Activated B cell treated with CpG ODN at 0.5 μM for 24 hours (primary cell): ENCODE measurements around the gene SLC11A2. TPM values are rescaled to one million over a fixed set of nuclear protein-coding genes. Genes with fewer than 3 reads are reported as not detected.
A peak's percentile ranks its signal among the peaks of the same experiment; 100 is the strongest.

Experiments
- ATAC-seq: fragments of 200-7000 bp; cut with Tn5 transposase; one replicate; pipeline ENCODE4 v1.10.0; 2021; ENCODE audit warnings: low read depth, mild to moderate bottlenecking, moderate library complexity
- CTCF ChIA-PET: fragments of 350-600 bp; sonication (Branson Sonifier 250); formaldehyde crosslinking; loops from one replicate; lab custom pipeline; 2021; ENCODE audit warnings: antibody characterized with exemption; lab: Charles Lee
- POLR2A ChIA-PET: fragments of 350-600 bp; sonication (Branson Sonifier 250); formaldehyde crosslinking; loops from one replicate; lab custom pipeline; 2021; ENCODE audit warnings: antibody characterized with exemption; lab: Charles Lee
- DNase-seq: peaks from one replicate; pipeline ENCODE4 v3.0.0; 2022
- H3K27ac Mint-ChIP-seq: one replicate; pipeline ENCODE4 v1.8.0; 2020; ENCODE audit warnings: mixed read lengths
- H3K27me3 Mint-ChIP-seq: one replicate; pipeline ENCODE4 v1.8.0; 2021; ENCODE audit warnings: mixed read lengths
- H3K36me3 Mint-ChIP-seq: one replicate; pipeline ENCODE4 v1.8.0; 2021; ENCODE audit warnings: low read depth, mixed read lengths
- H3K4me1 Mint-ChIP-seq: one replicate; pipeline ENCODE4 v1.8.0; 2021; ENCODE audit warnings: mixed read lengths
- H3K4me3 Mint-ChIP-seq: one replicate; pipeline ENCODE4 v1.8.0; 2020; ENCODE audit warnings: mild to moderate bottlenecking, mixed read lengths
- H3K9me3 Mint-ChIP-seq: one replicate; pipeline ENCODE4 v1.8.0; 2020; ENCODE audit warnings: mixed read lengths
- CTCF ChIP-seq: fragments of 200-600 bp; IDR thresholded peaks from one replicate; pipeline ENCODE4 v1.8.0; 2022; ENCODE audit warnings: antibody characterized with exemption, mild to moderate bottlenecking
- intact Hi-C: fragments of 100-400 bp; cut with micrococcal nuclease; formaldehyde crosslinking; loops from one replicate; pipeline ENCODE4 v1.15.1; 2024
- total RNA-seq: library from RNA; stranded (reverse); gene quantifications from 2 replicates; pipeline ENCODE4 v1.2.3, GENCODE V29; 2022

SLC11A2 gene
- total RNA-seq, 1 donor from 2014 or later: 44.6 TPM

- intact Hi-C loops: no loop called here
- Mint-ChIP-seq H3K4me1 (peaks cover 38% of the 10 kb centered on the region), H3K36me3 (peaks cover 38% of the 10 kb centered on the region), H3K27ac (no peak overlapping the region), H3K4me3 (no peak overlapping the region), H3K27me3 (no peaks in the 10 kb centered on the region), H3K9me3 (peaks cover 5% of the 10 kb centered on the region)
- DNase-seq: no peak
- ChIA-PET POLR2A (interaction anchor here (1.1 to 1.2 kb wide), 2 partner anchors 11 to 12 kb away, joined by 3 to 5 read pairs; a partner anchor contains a TSS), CTCF (no interaction called here)
- TF ChIP-seq CTCF: no peak
- no peak for ATAC-seq
Observed at GRCh38 chr12:50936821-50937530, 89.2 kb downstream of the SLC11A2 start.

- H3K27ac Mint-ChIP-seq: peak overlapping the region; percentile 24
- CTCF ChIA-PET: no interaction called here
- peaks cover 50% of the 10 kb centered on the region for H3K4me1 Mint-ChIP-seq
- intact Hi-C loops: no loop called here
- H3K4me3 Mint-ChIP-seq: no peak overlapping the region
- H3K36me3 Mint-ChIP-seq: peaks cover 51% of the 10 kb centered on the region
- POLR2A ChIA-PET: interaction anchor here (0.6 to 1.2 kb wide), 2 partner anchors 11 to 890 kb away, joined by 3 to 4 read pairs; no protein-coding TSS in a partner anchor
- no peak for DNase-seq
- no peak for ATAC-seq
- TF ChIP-seq CTCF: no peak
- peaks cover 5% of the 10 kb centered on the region for H3K9me3 Mint-ChIP-seq
- no peaks in the 10 kb centered on the region for H3K27me3 Mint-ChIP-seq
Observed at GRCh38 chr12:50934981-50935807, 91.0 kb downstream of the SLC11A2 start.

- Mint-ChIP-seq H3K4me1 (peaks cover 55% of the 10 kb centered on the region), H3K4me3 (no peak overlapping the region), H3K36me3 (peaks cover 58% of the 10 kb centered on the region), H3K27ac (peak overlapping the region; percentile 24), H3K27me3 (no peaks in the 10 kb centered on the region), H3K9me3 (peaks cover 5% of the 10 kb centered on the region)
- no peak for TF ChIP-seq CTCF
- intact Hi-C loops: no loop called here
- ChIA-PET POLR2A (interaction anchor here (1.2 kb wide), 1 partner anchor 11 kb away, joined by 3 read pairs; no protein-coding TSS in a partner anchor), CTCF (interaction anchor here (0.9 kb wide), 1 partner anchor 53 kb away, joined by 3 read pairs; no protein-coding TSS in a partner anchor)
- DNase-seq (no peak), ATAC-seq (no peak)
Observed at GRCh38 chr12:50934371-50934851, 91.8 kb downstream of the SLC11A2 start.

- intact Hi-C loops: no loop called here
- H3K9me3 Mint-ChIP-seq: peaks cover 5% of the 10 kb centered on the region
- ATAC-seq (no peak), DNase-seq (no peak)
- H3K27ac Mint-ChIP-seq: peak overlapping the region; percentile 38
- H3K4me3 Mint-ChIP-seq: no peak overlapping the region
- ChIA-PET POLR2A (no interaction called here), CTCF (interaction anchor here (0.9 kb wide), 1 partner anchor 53 kb away, joined by 3 read pairs; no protein-coding TSS in a partner anchor)
- H3K27me3 Mint-ChIP-seq: no peaks in the 10 kb centered on the region
- peaks cover 62% of the 10 kb centered on the region for H3K36me3 Mint-ChIP-seq
- peaks cover 64% of the 10 kb centered on the region for H3K4me1 Mint-ChIP-seq
- TF ChIP-seq CTCF: no peak
Observed at GRCh38 chr12:50933459-50934124, 92.6 kb downstream of the SLC11A2 start.
